NOMO-1 treated with dmso at 0.1 percent for 144 hours (cell line): ENCODE measurements around the gene OR14A16.

Experiments
- DNase-seq: peaks from one replicate; lab custom pipeline; 2025; ENCODE audit not compliant: unreplicated experiment; lab: John Stamatoyannopoulos, UW

Gene OR14A16

DNA sequence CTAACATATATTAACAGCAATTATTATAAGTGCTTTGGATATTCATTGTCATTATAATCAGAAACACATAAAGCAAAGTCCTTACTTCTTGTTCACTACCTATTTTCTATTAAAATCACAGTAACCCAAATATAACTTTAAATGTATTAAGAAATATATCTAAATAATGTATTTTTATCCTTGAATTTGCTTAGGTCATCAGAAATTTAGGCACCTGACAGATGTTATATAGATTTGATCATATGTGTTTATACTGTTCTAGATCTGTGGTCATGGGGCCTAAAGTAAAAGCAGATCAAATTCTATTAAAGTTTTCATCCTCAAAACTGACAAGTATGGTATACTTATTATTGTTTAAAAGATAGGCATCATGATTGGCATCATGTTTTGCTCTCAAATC, 54.3 kb downstream of the OR14A16 start:
- DNase-seq, result no peak
